Hindlimb muscle (tissue), 1 donor: ENCODE measurements around the gene SPEG. TPM values are rescaled to one million over a fixed set of nuclear protein-coding genes. Genes with fewer than 3 reads are reported as not detected.

Source experiments
- DNase-seq: peaks from one replicate; pipeline ENCODE4 v3.0.0-alpha.2; 2013
- polyA plus RNA-seq: library from polyadenylated mRNA; unstranded; fragments of 120-200 nt; gene quantifications from one replicate; pipeline ENCODE4 v1.2.1, GENCODE V29; 2013; ENCODE audit not compliant: insufficient read length

The SPEG gene
- polyA plus RNA-seq, 1 donor = 208 TPM

GRCh38 chr2:219515874-219516629 lies 81.4 kb downstream of the SPEG start:
- DNase-seq = no peak

GRCh38 chr2:219516888-219517287 lies 82.2 kb downstream of the SPEG start:
- no peak for DNase-seq

- DNase-seq = no peak
Observed at GRCh38 chr2:219517954-219518778, 83.5 kb downstream of the SPEG start.

DNA sequence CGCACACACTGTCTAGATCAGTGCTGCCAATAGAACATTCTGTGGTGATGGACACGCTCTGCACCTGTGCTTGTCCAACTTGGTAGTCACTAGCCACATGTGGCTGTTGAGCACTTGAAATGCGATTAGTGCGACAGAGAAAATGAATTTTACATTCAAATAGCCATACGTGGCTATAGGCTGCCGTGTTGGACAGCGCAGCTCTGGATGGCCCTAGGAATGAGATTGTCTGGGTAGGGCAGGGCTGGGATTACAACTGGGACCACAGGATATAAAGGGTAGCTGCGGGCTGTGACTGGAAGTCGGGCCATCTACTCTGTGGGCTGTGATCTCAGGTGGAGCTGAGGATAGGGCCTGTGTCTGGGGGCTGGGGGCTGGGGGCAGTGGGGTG lies 84.9 kb downstream of the SPEG start:
- no peak for DNase-seq

DNA sequence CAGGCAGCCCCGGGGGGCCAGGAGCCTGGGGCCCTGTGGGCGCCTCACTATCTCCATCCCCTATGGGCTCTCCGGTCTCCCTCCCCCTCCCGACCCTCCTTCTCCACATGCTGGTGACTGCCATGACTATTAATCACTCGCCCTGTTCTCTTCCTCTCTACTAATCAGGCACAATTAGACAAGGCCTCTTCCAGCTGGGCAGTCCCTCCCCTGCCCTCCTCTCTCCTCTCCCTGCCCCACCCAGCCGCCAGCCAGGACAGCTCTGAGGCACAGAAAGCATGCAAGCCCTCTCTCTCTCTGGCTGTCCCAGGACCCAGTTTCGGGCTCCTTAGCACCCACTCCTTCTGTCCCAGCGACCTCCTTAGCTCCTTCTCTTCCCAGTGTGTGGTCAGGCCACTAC lies 85.4 kb downstream of the SPEG start:
- no peak for DNase-seq

DNA sequence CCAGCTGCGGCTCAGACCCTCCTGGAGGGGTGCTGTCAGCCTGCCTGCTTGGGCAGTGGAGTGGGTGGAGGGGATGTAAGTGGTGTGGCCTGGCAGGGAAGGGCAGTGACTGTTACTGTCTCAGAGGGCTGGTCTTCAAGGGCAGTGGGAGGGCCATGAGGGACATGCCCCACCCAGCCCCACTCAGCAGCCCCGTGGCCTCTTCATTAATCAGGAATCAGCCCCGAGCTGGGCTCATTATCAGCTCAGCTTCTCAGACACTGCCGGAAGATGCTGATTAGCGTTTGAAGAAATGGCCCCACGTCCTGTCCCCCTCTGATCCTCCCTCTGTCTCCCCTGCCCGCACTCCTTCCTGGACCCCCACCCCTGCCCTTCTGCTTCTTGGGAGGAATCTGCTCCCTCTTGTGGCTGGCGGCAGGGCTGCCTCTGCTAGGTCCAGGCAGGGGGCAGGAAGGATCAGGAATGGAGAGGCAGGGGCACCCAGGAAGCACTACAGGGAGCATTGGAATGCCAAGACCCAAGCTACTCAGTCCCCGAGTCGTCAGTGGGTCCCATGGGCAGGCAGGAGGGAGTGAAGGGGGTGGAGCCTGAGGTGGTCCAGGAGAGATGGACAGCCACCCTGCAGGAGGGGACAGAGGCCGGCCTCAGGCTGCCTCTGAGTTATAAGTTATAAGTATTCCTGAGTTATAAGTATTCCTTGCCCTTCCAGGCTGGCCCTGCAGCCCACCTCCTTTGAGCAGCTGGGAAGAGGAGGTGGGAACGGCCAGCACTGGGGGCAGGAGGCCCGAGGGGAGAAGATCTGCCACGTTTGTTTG lies 86.6 kb downstream of the SPEG start:
- no peak for DNase-seq

- no peak for DNase-seq
Observed at GRCh38 chr2:219522111-219523030, 87.7 kb downstream of the SPEG start.

GRCh38 chr2:219523031-219523671 lies 88.5 kb downstream of the SPEG start:
- DNase-seq = no peak

GRCh38 chr2:219524817-219525216 lies 90.2 kb downstream of the SPEG start:
- no peak for DNase-seq

DNA sequence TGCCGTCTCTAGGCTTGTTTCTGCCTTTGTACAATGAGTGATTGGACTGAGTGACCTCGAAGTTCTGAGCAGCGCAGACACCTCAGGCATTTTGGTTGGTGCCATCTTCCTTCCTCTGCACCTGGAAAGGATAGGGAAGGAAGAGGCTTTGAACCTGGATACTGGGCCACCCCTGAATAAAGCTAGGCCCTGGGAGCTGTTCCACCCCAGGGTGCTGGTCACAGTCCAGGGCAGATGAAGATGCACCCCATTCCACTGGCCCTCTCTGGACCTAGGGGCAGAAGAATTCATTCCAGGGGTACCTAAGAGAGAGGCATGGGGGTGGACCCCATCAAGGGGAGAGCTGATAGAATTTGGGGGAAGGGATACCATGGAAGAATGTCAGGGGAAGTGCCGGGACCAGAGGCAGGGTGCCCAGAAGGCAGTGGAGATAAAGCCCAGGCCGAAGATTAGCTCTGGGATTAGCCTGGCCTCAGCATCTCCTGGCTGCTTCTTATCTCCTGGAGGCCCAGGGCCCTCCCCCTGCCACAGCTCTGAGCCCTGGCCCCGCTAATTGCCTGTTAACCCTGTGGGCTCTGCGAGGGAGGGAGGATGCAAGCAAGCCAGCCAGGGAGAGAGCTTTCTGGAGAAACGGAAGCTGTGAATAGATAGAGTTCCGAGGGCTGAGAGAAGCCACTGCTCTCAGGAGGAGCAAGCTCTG lies 91.0 kb downstream of the SPEG start:
- DNase-seq = no peak

- no peak for DNase-seq
Observed at GRCh38 chr2:219526320-219527075, 91.9 kb downstream of the SPEG start.

DNA sequence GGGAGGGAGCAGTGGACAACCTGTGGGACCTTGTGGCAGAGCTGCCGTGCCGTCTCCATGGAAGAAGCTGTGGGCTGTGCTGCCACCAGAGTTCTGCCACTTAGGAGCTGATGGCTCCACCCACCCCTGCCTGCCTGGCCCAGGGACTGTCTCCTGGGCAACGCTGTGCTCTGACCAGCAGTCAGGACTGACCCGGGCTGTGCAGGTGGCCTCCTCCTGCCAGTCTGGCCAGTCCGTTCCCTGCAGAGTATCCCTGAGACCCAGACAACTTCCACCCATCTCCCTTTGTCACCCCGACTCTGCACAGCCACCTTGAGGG lies 92.4 kb downstream of the SPEG start:
- no peak for DNase-seq

- no peak for DNase-seq
Observed at GRCh38 chr2:219527472-219527871, 92.8 kb downstream of the SPEG start.

DNA sequence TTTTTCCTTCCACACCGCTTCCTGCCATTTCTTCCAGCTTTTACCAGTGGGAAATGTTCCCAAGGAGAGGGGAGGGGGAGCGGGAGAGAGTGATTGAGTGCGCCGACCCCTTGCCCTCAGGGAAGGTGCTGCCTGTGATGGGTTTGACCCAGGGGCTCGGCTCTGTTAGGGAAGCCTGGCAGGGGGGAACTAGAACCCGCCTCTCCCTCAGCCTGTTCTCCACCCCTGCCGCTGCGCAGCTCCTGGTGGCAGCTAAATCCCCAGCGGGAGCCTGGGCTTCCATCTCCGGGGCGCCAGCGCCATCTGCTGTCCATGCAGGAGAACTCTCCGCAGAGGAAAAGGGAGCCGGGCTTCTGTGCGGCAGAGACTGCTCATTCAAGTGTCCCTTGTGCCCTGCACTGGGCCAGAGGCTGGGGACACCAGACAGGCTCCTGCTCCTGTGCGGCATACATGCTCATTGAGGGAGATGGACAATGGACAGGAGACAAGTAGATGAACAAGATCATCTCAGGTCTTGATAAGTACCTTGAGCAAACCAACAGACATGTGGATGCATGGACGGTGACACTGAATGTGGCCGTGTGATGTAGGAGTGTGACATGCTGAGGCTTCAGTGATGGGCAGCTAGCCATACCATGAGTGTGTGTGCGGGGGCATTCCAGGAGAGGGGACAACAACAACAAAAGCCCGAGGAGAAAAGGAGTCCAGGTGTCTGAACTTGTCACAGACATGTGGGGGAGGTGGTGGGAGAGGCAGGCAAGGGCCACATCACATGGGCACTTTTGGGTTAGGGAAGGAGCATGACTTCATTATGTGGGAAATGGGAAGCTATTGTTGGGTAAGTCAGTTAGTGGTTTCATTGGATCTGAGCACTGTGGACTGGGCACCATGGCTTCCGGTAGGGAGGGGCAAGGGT lies 95.7 kb downstream of the SPEG start:
- peak; percentile 86 for DNase-seq

DNA sequence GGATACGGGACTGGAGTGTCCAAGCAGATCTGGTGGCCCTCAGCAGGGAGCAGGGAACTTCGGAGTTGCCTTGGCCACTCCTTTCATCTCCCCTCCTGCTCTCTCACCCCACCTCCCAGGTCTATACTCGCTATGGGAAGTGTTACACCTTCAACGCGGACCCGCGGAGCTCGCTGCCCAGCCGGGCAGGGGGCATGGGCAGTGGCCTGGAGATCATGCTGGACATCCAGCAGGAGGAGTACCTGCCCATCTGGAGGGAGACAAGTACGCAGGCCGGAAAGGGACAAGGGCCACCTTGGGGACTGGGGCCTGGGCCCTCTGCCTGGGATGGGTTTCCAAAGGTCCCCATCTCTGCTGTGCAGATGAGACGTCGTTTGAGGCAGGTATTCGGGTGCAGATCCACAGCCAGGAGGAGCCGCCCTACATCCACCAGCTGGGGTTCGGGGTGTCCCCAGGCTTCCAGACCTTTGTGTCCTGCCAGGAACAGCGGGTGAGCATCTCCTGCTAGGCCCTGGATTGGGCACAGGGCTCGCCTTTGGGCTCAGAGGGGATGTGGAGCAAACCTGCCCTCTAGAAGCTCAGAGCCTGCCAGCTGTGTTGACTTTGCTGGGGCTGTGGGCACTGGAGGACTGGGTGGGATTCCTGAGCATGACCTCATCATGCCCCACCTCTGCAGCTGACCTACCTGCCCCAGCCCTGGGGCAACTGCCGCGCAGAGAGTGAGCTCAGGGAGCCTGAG lies 97.2 kb downstream of the SPEG start:
- no peak for DNase-seq

DNA sequence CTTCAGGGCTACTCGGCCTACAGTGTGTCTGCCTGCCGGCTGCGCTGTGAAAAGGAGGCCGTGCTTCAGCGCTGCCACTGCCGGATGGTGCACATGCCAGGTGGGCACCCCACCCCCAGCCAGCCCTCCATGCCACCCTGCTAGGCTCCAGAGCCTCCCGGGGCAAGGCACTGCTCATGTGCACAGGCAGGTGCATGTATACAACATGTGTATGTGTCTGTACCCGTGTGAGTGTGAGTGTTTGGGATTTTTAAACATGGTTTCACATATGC lies 97.7 kb downstream of the SPEG start:
- no peak for DNase-seq

GRCh38 chr2:219533930-219534661 lies 99.5 kb downstream of the SPEG start:
- no peak for DNase-seq

GRCh38 chr2:219536425-219536824 lies 101.8 kb downstream of the SPEG start:
- DNase-seq = no peak
